ENCODE results near the gene RNGTT.

RNGTT gene

GRCh38 chr6:88823998-88824397, 139.4 kb downstream of the RNGTT start:
- TF ChIP-seq ZNF184 (tag by site-specific recombination; IDR thresholded peaks at IDR 0.05) (no peak), ZNF362 (tag by site-specific recombination; IDR thresholded peaks at IDR 0.05) (peak; percentile 53; the same call in 1 of the 2 replicates), REPIN1 (tag by site-specific recombination; IDR thresholded peaks at IDR 0.05; ENCODE audit: low read depth) (no peak)
- Histone ChIP-seq H3K27ac (ENCODE audit: extremely low read depth, low read depth, low read length) (no peak overlapping the region), H3K4me3 (ENCODE audit: low read depth, low read length) (no peak overlapping the region), H3K4me1 (ENCODE audit: control insufficient read depth, insufficient read depth, low read length) (no peaks in the 10 kb centered on the region), H3K9me3 (ENCODE audit: control insufficient read depth, insufficient read depth, low read depth, low read length) (no peaks in the 10 kb centered on the region), H3K36me3 (ENCODE audit: control insufficient read depth in 2 of 2, insufficient read depth in 1 of 2, low read length in 2 of 2) (peaks cover 0 to 4% of the 10 kb centered on the region in 2 experiments; a peak in 1 of 3 replicates)
- CTCF ChIA-PET, result no interaction called here
- POLR2A ChIA-PET, result interaction anchor here (0.7 kb wide), 1 partner anchor 28 kb away, joined by 3 read pairs; no protein-coding TSS in a partner anchor

- CTCF ChIA-PET, result interaction anchor here (0.5 to 1.1 kb wide), 3 partner anchors 11 to 31 kb away, joined by 3 read pairs; no protein-coding TSS in a partner anchor
Observed at GRCh38 chr6:88815491-88815890, 147.9 kb downstream of the RNGTT start.

GRCh38 chr6:88814909-88815308, 148.5 kb downstream of the RNGTT start:
- no peaks in the 10 kb centered on the region for H3K9me3 ChIP-seq (ENCODE audit: control insufficient read depth, insufficient read depth, low read depth, low read length)
- H3K4me3 ChIP-seq (ENCODE audit: low read depth, low read length), result no peak overlapping the region
- TF ChIP-seq ZBTB20 (tag by site-specific recombination; IDR thresholded peaks at IDR 0.05) (no peak), IKZF3 (tag by site-specific recombination; IDR thresholded peaks at IDR 0.05) (no peak), PRDM10 (tag by site-specific recombination; IDR thresholded peaks at IDR 0.05) (no peak), ZNF416 (tag by site-specific recombination; IDR thresholded peaks at IDR 0.05) (no peak), TRIM28 (IDR thresholded peaks at IDR 0.05; ENCODE audit: borderline replicate concordance, low read length) (no peak), ZNF707 (tag by site-specific recombination; IDR thresholded peaks at IDR 0.05) (no peak), ZNF148 (tag by site-specific recombination; IDR thresholded peaks at IDR 0.05; ENCODE audit: borderline replicate concordance) (no peak), GLIS1 (tag by site-specific recombination; IDR thresholded peaks at IDR 0.05) (no peak)
- H3K27ac ChIP-seq (ENCODE audit: extremely low read depth, low read depth, low read length), result no peak overlapping the region
- POLR2A ChIA-PET, result no interaction called here
- H3K36me3 ChIP-seq (ENCODE audit: control insufficient read depth in 2 of 2, insufficient read depth in 1 of 2, low read length in 2 of 2), result no peaks in the 10 kb centered on the region
- H3K4me1 ChIP-seq (ENCODE audit: control insufficient read depth, insufficient read depth, low read length), result peaks cover 7% of the 10 kb centered on the region
- CTCF ChIA-PET, result interaction anchor here (0.5 to 1.0 kb wide), 4 partner anchors 21 to 47 kb away, joined by 3 to 4 read pairs (median 4); no protein-coding TSS in a partner anchor

More at GRCh38 chr6:88815491-88815890, 147.9 kb downstream of the RNGTT start:
- no peaks in the 10 kb centered on the region for H3K9me3 ChIP-seq (ENCODE audit: control insufficient read depth, insufficient read depth, low read depth, low read length)
- POLR2A ChIA-PET, result no interaction called here
- no peaks in the 10 kb centered on the region for H3K36me3 ChIP-seq (ENCODE audit: control insufficient read depth in 2 of 2, insufficient read depth in 1 of 2, low read length in 2 of 2)
- TF ChIP-seq ZNF571 (tag by site-specific recombination; IDR thresholded peaks at IDR 0.05) (no peak), OSR2 (tag by site-specific recombination; IDR thresholded peaks at IDR 0.05) (no peak), ZNF394 (tag by site-specific recombination; IDR thresholded peaks at IDR 0.05; ENCODE audit: borderline replicate concordance) (no peak)
- H3K4me1 ChIP-seq (ENCODE audit: control insufficient read depth, insufficient read depth, low read length), result peaks cover 7% of the 10 kb centered on the region
- no peak overlapping the region for H3K27ac ChIP-seq (ENCODE audit: extremely low read depth, low read depth, low read length)
- H3K4me3 ChIP-seq (ENCODE audit: low read depth, low read length), result no peak overlapping the region

All from HEK293 (cell line).